KMS-11 (cell line): Measurements from ENCODE around the gene LAD1.

Experiments used
- H2AFZ ChIP-seq: fragments of 200-600 bp; sonication (generic); 2 replicates; pipeline ENCODE4 v1.6.1; 2016; ENCODE audit warnings: antibody characterized with exemption, mixed run types, low read depth
- H3K27ac ChIP-seq: fragments of 200-600 bp; sonication (generic); 2 replicates; pipeline ENCODE4 v1.6.1; 2016; ENCODE audit warnings: mild to moderate bottlenecking, mixed run types
- H3K27me3 ChIP-seq: fragments of 200-600 bp; sonication (generic); 2 replicates; pipeline ENCODE4 v1.6.1; 2017; ENCODE audit warnings: mild to moderate bottlenecking, low read depth, mixed run types, moderate library complexity; ENCODE audit not compliant: insufficient read depth
- H3K36me3 ChIP-seq: fragments of 200-600 bp; sonication (generic); 2 replicates; pipeline ENCODE4 v1.6.1; 2017; ENCODE audit warnings: mild to moderate bottlenecking, mixed run types; ENCODE audit not compliant: insufficient read depth
- H3K4me1 ChIP-seq: fragments of 200-600 bp; sonication (generic); 2 replicates; pipeline ENCODE4 v1.6.1; 2016; ENCODE audit warnings: mild to moderate bottlenecking, low read depth, mixed run types; ENCODE audit not compliant: poor library complexity, severe bottlenecking
- H3K4me2 ChIP-seq: fragments of 200-600 bp; sonication (generic); 2 replicates; pipeline ENCODE4 v1.7.0; 2016; ENCODE audit warnings: mild to moderate bottlenecking, mixed run types
- H3K4me3 ChIP-seq: fragments of 200-600 bp; sonication (generic); IDR thresholded peaks from 2 replicates; pipeline ENCODE4 v1.6.1; 2017; ENCODE audit warnings: low read depth, low read length, mixed read lengths; ENCODE audit not compliant: insufficient read depth
- H3K79me2 ChIP-seq: fragments of 200-600 bp; sonication (generic); 2 replicates; pipeline ENCODE4 v1.6.1; 2016; ENCODE audit warnings: low read depth, mixed run types; ENCODE audit not compliant: insufficient read depth
- H3K9ac ChIP-seq: fragments of 200-600 bp; sonication (generic); 2 replicates; pipeline ENCODE4 v1.6.1; 2016; ENCODE audit warnings: mild to moderate bottlenecking, mixed run types
- H4K20me1 ChIP-seq: fragments of 200-600 bp; sonication (generic); 2 replicates; pipeline ENCODE4 v1.6.1; 2016; ENCODE audit warnings: mild to moderate bottlenecking, mixed run types; ENCODE audit not compliant: insufficient read depth
- CTCF ChIP-seq: fragments of 200-600 bp; sonication (generic); conservative IDR thresholded peaks from 2 replicates; pipeline ENCODE4 v1.6.1; 2017; ENCODE audit warnings: low read depth, mild to moderate bottlenecking, antibody characterized with exemption, low read length, moderate library complexity, mixed read lengths

The LAD1 gene

GRCh38 chr1:201393076-201393475 is 6.0 kb downstream of the LAD1 start:
- Histone ChIP-seq H3K27me3 (peaks cover 5% of the 10 kb centered on the region; the same call in 1 of the 2 replicates), H3K79me2 (no peaks in the 10 kb centered on the region), H2AFZ (no peak overlapping the region), H3K9ac (no peak overlapping the region), H3K36me3 (no peaks in the 10 kb centered on the region), H4K20me1 (no peaks in the 10 kb centered on the region), H3K4me2 (no peak overlapping the region), H3K4me3 (no peak overlapping the region), H3K4me1 (no peaks in the 10 kb centered on the region), H3K27ac (no peak overlapping the region)
- TF ChIP-seq CTCF, result no peak

GRCh38 chr1:201391651-201392511 is 7.2 kb downstream of the LAD1 start:
- no peak overlapping the region for H3K27ac ChIP-seq
- H3K4me3 ChIP-seq, result no peak overlapping the region
- H3K36me3 ChIP-seq, result no peaks in the 10 kb centered on the region
- H3K9ac ChIP-seq, result no peak overlapping the region
- peaks cover 17% of the 10 kb centered on the region; the same call in 1 of the 2 replicates for H3K27me3 ChIP-seq
- no peaks in the 10 kb centered on the region for H3K79me2 ChIP-seq
- no peak for TF ChIP-seq CTCF
- H2AFZ ChIP-seq, result no peak overlapping the region; the same call in 1 of the 2 replicates
- no peaks in the 10 kb centered on the region for H4K20me1 ChIP-seq
- H3K4me2 ChIP-seq, result no peak overlapping the region
- H3K4me1 ChIP-seq, result no peaks in the 10 kb centered on the region

- H3K36me3 ChIP-seq, result no peaks in the 10 kb centered on the region
- no peaks in the 10 kb centered on the region for H4K20me1 ChIP-seq
- peaks cover 23% of the 10 kb centered on the region for H3K27me3 ChIP-seq
- TF ChIP-seq CTCF, result no peak
- H3K4me3 ChIP-seq, result no peak overlapping the region
- no peak overlapping the region for H3K27ac ChIP-seq
- no peak overlapping the region for H3K4me2 ChIP-seq
- H3K79me2 ChIP-seq, result no peaks in the 10 kb centered on the region
- H2AFZ ChIP-seq, result no peak overlapping the region
- H3K9ac ChIP-seq, result no peak overlapping the region
- H3K4me1 ChIP-seq, result no peaks in the 10 kb centered on the region
These were observed 7.9 kb downstream of the LAD1 start for GRCh38 chr1:201391225-201391624.

GRCh38 chr1:201389051-201389450 is 10.1 kb downstream of the LAD1 start:
- no peak for TF ChIP-seq CTCF
- no peak overlapping the region for H3K27ac ChIP-seq
- no peak overlapping the region for H3K9ac ChIP-seq
- H3K36me3 ChIP-seq, result no peaks in the 10 kb centered on the region
- no peaks in the 10 kb centered on the region for H3K4me1 ChIP-seq
- H3K4me2 ChIP-seq, result no peak overlapping the region
- no peaks in the 10 kb centered on the region for H3K79me2 ChIP-seq
- H2AFZ ChIP-seq, result no peak overlapping the region
- no peak overlapping the region for H3K4me3 ChIP-seq
- H4K20me1 ChIP-seq, result no peaks in the 10 kb centered on the region
- peaks cover 42% of the 10 kb centered on the region for H3K27me3 ChIP-seq
